Measurements from ENCODE around the gene YJU2. TPM values are rescaled to one million over a fixed set of nuclear protein-coding genes. Genes with fewer than 3 reads are reported as not detected.

The YJU2 gene
- total and polyA plus RNA-seq, 2 experiments from 2014 or later = 10.6 to 17.3 TPM

DNA sequence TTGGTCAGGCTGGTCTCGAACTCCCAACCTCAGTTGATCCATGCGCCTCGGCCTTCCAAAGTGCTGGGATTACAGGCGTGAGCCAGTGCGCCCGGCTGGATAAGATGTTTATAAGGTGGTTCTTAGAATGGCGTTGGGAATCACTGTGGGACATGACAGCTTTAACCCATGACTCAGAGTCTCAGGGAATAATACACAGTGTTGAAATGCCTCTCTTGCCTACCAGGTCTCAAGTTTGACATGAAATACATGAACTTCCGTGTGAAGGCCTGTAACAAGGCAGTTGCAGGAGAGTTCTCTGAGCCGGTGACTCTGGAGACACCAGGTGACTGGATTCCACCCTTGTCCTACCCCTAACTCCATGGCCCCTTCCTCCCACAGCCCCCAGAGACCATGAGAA, 70.1 kb downstream of the YJU2 start:
- H3K79me2 ChIP-seq (ENCODE audit: insufficient read depth) = no peaks in the 10 kb centered on the region
- H3K27me3 ChIP-seq (replicated peaks; ENCODE audit: insufficient read depth) = no peaks in the 10 kb centered on the region
- no peaks in the 10 kb centered on the region for H3K4me1 ChIP-seq (ENCODE audit: insufficient read depth)
- no peak overlapping the region for H3K4me2 ChIP-seq (ENCODE audit: unreplicated experiment)
- WGBS, 2 experiments (ENCODE audit: low coverage in 1 of 2, low lambda C conversion rate in 2 of 2, missing lambda C conversion rate in 2 of 2) = 88 to 90% methylated on average over 9 of the region's 9 CpGs
- H2AFZ ChIP-seq = no peak overlapping the region
- H3K27ac ChIP-seq = no peak overlapping the region
- no peaks in the 10 kb centered on the region for H3K9me2 ChIP-seq (ENCODE audit: insufficient read depth)
- TF ChIP-seq EZH2 (IDR thresholded peaks at IDR 0.05; ENCODE audit: insufficient read depth, poor library complexity, severe bottlenecking) = no peak
- no peak for TF ChIP-seq EZH2phosphoT487 (IDR thresholded peaks at IDR 0.05; ENCODE audit: insufficient read depth, low read depth)
- H3K4me3 ChIP-seq = no peak overlapping the region
- DNase-seq = no peak
- no peaks in the 10 kb centered on the region for H4K20me1 ChIP-seq (ENCODE audit: insufficient read depth)
- no peaks in the 10 kb centered on the region for H3K36me3 ChIP-seq (ENCODE audit: low read depth)
- H3F3A ChIP-seq (ENCODE audit: insufficient read depth) = no peaks in the 10 kb centered on the region
- in situ Hi-C loops (cut with MboI) = no loop called here
- no peaks in the 10 kb centered on the region for H3K9me3 ChIP-seq (ENCODE audit: low read depth)
- no peak overlapping the region for H3K9ac ChIP-seq

GRCh38 chr19:4318460-4318859, 71.6 kb downstream of the YJU2 start:
- no peak overlapping the region for H3K27ac ChIP-seq
- no peak overlapping the region for H2AFZ ChIP-seq
- H3K27me3 ChIP-seq (replicated peaks; ENCODE audit: insufficient read depth) = no peaks in the 10 kb centered on the region
- no peaks in the 10 kb centered on the region for H3F3A ChIP-seq (ENCODE audit: insufficient read depth)
- no peak for DNase-seq
- no peaks in the 10 kb centered on the region for H3K4me1 ChIP-seq (ENCODE audit: insufficient read depth)
- TF ChIP-seq EZH2phosphoT487 (IDR thresholded peaks at IDR 0.05; ENCODE audit: insufficient read depth, low read depth) (no peak), EZH2 (IDR thresholded peaks at IDR 0.05; ENCODE audit: insufficient read depth, poor library complexity, severe bottlenecking) (no peak)
- H4K20me1 ChIP-seq (ENCODE audit: insufficient read depth) = no peaks in the 10 kb centered on the region
- no peaks in the 10 kb centered on the region for H3K9me2 ChIP-seq (ENCODE audit: insufficient read depth)
- no peaks in the 10 kb centered on the region for H3K36me3 ChIP-seq (ENCODE audit: low read depth)
- no peaks in the 10 kb centered on the region for H3K79me2 ChIP-seq (ENCODE audit: insufficient read depth)
- 88 to 90% methylated on average over 7 of the region's 7 CpGs for WGBS, 2 experiments (ENCODE audit: low coverage in 1 of 2, low lambda C conversion rate in 2 of 2, missing lambda C conversion rate in 2 of 2)
- no peak overlapping the region for H3K4me2 ChIP-seq (ENCODE audit: unreplicated experiment)
- H3K9me3 ChIP-seq (ENCODE audit: low read depth) = no peaks in the 10 kb centered on the region
- H3K9ac ChIP-seq = no peak overlapping the region
- in situ Hi-C loops (cut with MboI) = no loop called here
- H3K4me3 ChIP-seq = no peak overlapping the region

Other genes with a start within 250 kb of the YJU2 start
- 16.8 and 21.0 TPM in 2 replicates for gene PIAS4, start 239.3 kb upstream of the YJU2 start, total RNA-seq (2014; rRNA removed; shearing (Covaris generic))
- 6.9 and 9.1 TPM in 2 replicates for gene PIAS4, start 239.3 kb upstream of the YJU2 start, polyA plus RNA-seq (2016; fragmentation: Nextera tagmentation; extraction: Ambion mirVana)
- 33.6 and 41.3 TPM in 2 replicates for gene ZBTB7A, start 180.2 kb upstream of the YJU2 start, total RNA-seq (2014; rRNA removed; shearing (Covaris generic))
- gene ZBTB7A, start 180.2 kb upstream of the YJU2 start, polyA plus RNA-seq (2016; fragmentation: Nextera tagmentation; extraction: Ambion mirVana) = 17.8 and 20.6 TPM in 2 replicates
- 162 and 212 TPM in 2 replicates for gene MAP2K2, start 123.0 kb upstream of the YJU2 start, total RNA-seq (2014; rRNA removed; shearing (Covaris generic))
- gene MAP2K2, start 123.0 kb upstream of the YJU2 start, polyA plus RNA-seq (2016; fragmentation: Nextera tagmentation; extraction: Ambion mirVana) = 32.3 and 47.0 TPM in 2 replicates
- gene CREB3L3, start 93.4 kb upstream of the YJU2 start, total RNA-seq (2014; rRNA removed; shearing (Covaris generic)) = not detected in 2 replicates
- not detected in 2 replicates for gene CREB3L3, start 93.4 kb upstream of the YJU2 start, polyA plus RNA-seq (2016; fragmentation: Nextera tagmentation; extraction: Ambion mirVana)
- gene SIRT6, start 64.5 kb upstream of the YJU2 start, total RNA-seq (2014; rRNA removed; shearing (Covaris generic)) = 12.0 and 14.4 TPM in 2 replicates
- 19.6 and 20.0 TPM in 2 replicates for gene SIRT6, start 64.5 kb upstream of the YJU2 start, polyA plus RNA-seq (2016; fragmentation: Nextera tagmentation; extraction: Ambion mirVana)
- 0.54 and 3.3 TPM in 2 replicates for gene ANKRD24, start 64.4 kb upstream of the YJU2 start, total RNA-seq (2014; rRNA removed; shearing (Covaris generic))
- gene ANKRD24, start 64.4 kb upstream of the YJU2 start, polyA plus RNA-seq (2016; fragmentation: Nextera tagmentation; extraction: Ambion mirVana) = 0.14 and 0.46 TPM in 2 replicates
- 0.76 TPM in 1 of 2 replicates, not detected in the other for gene EBI3, start 17.6 kb upstream of the YJU2 start, total RNA-seq (2014; rRNA removed; shearing (Covaris generic))
- 0.56 and 1.1 TPM in 2 replicates for gene EBI3, start 17.6 kb upstream of the YJU2 start, polyA plus RNA-seq (2016; fragmentation: Nextera tagmentation; extraction: Ambion mirVana)
- not detected in 2 replicates for gene SHD, start 32.2 kb downstream of the YJU2 start, total RNA-seq (2014; rRNA removed; shearing (Covaris generic))
- not detected in 2 replicates for gene SHD, start 32.2 kb downstream of the YJU2 start, polyA plus RNA-seq (2016; fragmentation: Nextera tagmentation; extraction: Ambion mirVana)
- gene TMIGD2, start 55.3 kb downstream of the YJU2 start, total RNA-seq (2014; rRNA removed; shearing (Covaris generic)) = not detected in 2 replicates
- not detected in 2 replicates for gene TMIGD2, start 55.3 kb downstream of the YJU2 start, polyA plus RNA-seq (2016; fragmentation: Nextera tagmentation; extraction: Ambion mirVana)
- 5.8 and 16.2 TPM in 2 replicates for gene FSD1, start 57.5 kb downstream of the YJU2 start, total RNA-seq (2014; rRNA removed; shearing (Covaris generic))
- gene FSD1, start 57.5 kb downstream of the YJU2 start, polyA plus RNA-seq (2016; fragmentation: Nextera tagmentation; extraction: Ambion mirVana) = 5.8 TPM in 2 replicates
- 1.8 and 6.4 TPM in 2 replicates for gene STAP2, start 91.7 kb downstream of the YJU2 start, total RNA-seq (2014; rRNA removed; shearing (Covaris generic))
- gene STAP2, start 91.7 kb downstream of the YJU2 start, polyA plus RNA-seq (2016; fragmentation: Nextera tagmentation; extraction: Ambion mirVana) = 1.7 TPM in 2 replicates
- 3.0 and 6.2 TPM in 2 replicates for gene MPND, start 96.5 kb downstream of the YJU2 start, total RNA-seq (2014; rRNA removed; shearing (Covaris generic))
- gene MPND, start 96.5 kb downstream of the YJU2 start, polyA plus RNA-seq (2016; fragmentation: Nextera tagmentation; extraction: Ambion mirVana) = 5.0 and 8.4 TPM in 2 replicates
- 114 and 141 TPM in 2 replicates for gene SH3GL1, start 153.5 kb downstream of the YJU2 start, total RNA-seq (2014; rRNA removed; shearing (Covaris generic))
- gene SH3GL1, start 153.5 kb downstream of the YJU2 start, polyA plus RNA-seq (2016; fragmentation: Nextera tagmentation; extraction: Ambion mirVana) = 151 and 159 TPM in 2 replicates
- gene CHAF1A, start 155.6 kb downstream of the YJU2 start, total RNA-seq (2014; rRNA removed; shearing (Covaris generic)) = 9.1 and 11.6 TPM in 2 replicates
- gene CHAF1A, start 155.6 kb downstream of the YJU2 start, polyA plus RNA-seq (2016; fragmentation: Nextera tagmentation; extraction: Ambion mirVana) = 11.9 and 12.6 TPM in 2 replicates
- gene UBXN6, start 210.7 kb downstream of the YJU2 start, total RNA-seq (2014; rRNA removed; shearing (Covaris generic)) = 113 and 118 TPM in 2 replicates
- gene UBXN6, start 210.7 kb downstream of the YJU2 start, polyA plus RNA-seq (2016; fragmentation: Nextera tagmentation; extraction: Ambion mirVana) = 45.8 and 48.8 TPM in 2 replicates
- gene HDGFL2, start 225.2 kb downstream of the YJU2 start, total RNA-seq (2014; rRNA removed; shearing (Covaris generic)) = 50.7 and 57.4 TPM in 2 replicates
- gene HDGFL2, start 225.2 kb downstream of the YJU2 start, polyA plus RNA-seq (2016; fragmentation: Nextera tagmentation; extraction: Ambion mirVana) = 23.0 TPM in 2 replicates

All from GM23248 (cell line).